GM12872 (cell line): ENCODE results near the gene GLIPR1L2.

Experiments
- CTCF ChIP-seq: IDR thresholded peaks from 3 replicates; pipeline ENCODE4 v1.5.1; 2011; ENCODE audit warnings: low read depth, mild to moderate bottlenecking, low read length, moderate library complexity; ENCODE audit not compliant: insufficient read depth

GLIPR1L2 gene

GRCh38 chr12:75446857-75447256 is 56.0 kb downstream of the GLIPR1L2 start:
- no peak for TF ChIP-seq CTCF

- TF ChIP-seq CTCF: no peak
Measured at GRCh38 chr12:75447691-75448393, 57.0 kb downstream of the GLIPR1L2 start.

- no peak for TF ChIP-seq CTCF
Measured at GRCh38 chr12:75452675-75453330, 61.9 kb downstream of the GLIPR1L2 start.

- TF ChIP-seq CTCF: no peak
Measured at GRCh38 chr12:75455839-75456238, 65.0 kb downstream of the GLIPR1L2 start.

GRCh38 chr12:75457191-75457590 is 66.3 kb downstream of the GLIPR1L2 start:
- TF ChIP-seq CTCF: no peak

GRCh38 chr12:75459755-75460154 is 68.9 kb downstream of the GLIPR1L2 start:
- TF ChIP-seq CTCF: no peak

GRCh38 chr12:75460204-75460603 is 69.3 kb downstream of the GLIPR1L2 start:
- no peak for TF ChIP-seq CTCF
